ENCODE measurements around the gene CAB39L.
A peak's percentile ranks its signal among the peaks of the same experiment; 100 is the strongest.

- TF ChIP-seq, protein P1, sequence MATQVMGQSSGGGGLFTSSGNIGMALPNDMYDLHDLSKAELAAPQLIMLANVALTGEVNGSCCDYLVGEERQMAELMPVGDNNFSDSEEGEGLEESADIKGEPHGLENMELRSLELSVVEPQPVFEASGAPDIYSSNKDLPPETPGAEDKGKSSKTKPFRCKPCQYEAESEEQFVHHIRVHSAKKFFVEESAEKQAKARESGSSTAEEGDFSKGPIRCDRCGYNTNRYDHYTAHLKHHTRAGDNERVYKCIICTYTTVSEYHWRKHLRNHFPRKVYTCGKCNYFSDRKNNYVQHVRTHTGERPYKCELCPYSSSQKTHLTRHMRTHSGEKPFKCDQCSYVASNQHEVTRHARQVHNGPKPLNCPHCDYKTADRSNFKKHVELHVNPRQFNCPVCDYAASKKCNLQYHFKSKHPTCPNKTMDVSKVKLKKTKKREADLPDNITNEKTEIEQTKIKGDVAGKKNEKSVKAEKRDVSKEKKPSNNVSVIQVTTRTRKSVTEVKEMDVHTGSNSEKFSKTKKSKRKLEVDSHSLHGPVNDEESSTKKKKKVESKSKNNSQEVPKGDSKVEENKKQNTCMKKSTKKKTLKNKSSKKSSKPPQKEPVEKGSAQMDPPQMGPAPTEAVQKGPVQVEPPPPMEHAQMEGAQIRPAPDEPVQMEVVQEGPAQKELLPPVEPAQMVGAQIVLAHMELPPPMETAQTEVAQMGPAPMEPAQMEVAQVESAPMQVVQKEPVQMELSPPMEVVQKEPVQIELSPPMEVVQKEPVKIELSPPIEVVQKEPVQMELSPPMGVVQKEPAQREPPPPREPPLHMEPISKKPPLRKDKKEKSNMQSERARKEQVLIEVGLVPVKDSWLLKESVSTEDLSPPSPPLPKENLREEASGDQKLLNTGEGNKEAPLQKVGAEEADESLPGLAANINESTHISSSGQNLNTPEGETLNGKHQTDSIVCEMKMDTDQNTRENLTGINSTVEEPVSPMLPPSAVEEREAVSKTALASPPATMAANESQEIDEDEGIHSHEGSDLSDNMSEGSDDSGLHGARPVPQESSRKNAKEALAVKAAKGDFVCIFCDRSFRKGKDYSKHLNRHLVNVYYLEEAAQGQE (IDR thresholded peaks at IDR 0.05; ENCODE audit: borderline replicate concordance), result no peak
- TF ChIP-seq EZH2 (IDR thresholded peaks at IDR 0.05; ENCODE audit: borderline replicate concordance, insufficient read depth, low read length, poor library complexity, severe bottlenecking) (no peak), POLR2AphosphoS5 (IDR thresholded peaks at IDR 0.05) (no peak), EP300 (conservative IDR thresholded peaks at IDR 0.05; ENCODE audit: poor library complexity, severe bottlenecking) (no peak), RAD21 (conservative IDR thresholded peaks at IDR 0.05) (peak; percentile 84), SMC3 (conservative IDR thresholded peaks at IDR 0.05; ENCODE audit: poor library complexity) (peak; percentile 91), MXI1 (conservative IDR thresholded peaks at IDR 0.05; ENCODE audit: poor library complexity, severe bottlenecking) (no peak), TAF1 (IDR thresholded peaks at IDR 0.05; ENCODE audit: low read depth) (no peak)
- TF ChIP-seq, protein P2, sequence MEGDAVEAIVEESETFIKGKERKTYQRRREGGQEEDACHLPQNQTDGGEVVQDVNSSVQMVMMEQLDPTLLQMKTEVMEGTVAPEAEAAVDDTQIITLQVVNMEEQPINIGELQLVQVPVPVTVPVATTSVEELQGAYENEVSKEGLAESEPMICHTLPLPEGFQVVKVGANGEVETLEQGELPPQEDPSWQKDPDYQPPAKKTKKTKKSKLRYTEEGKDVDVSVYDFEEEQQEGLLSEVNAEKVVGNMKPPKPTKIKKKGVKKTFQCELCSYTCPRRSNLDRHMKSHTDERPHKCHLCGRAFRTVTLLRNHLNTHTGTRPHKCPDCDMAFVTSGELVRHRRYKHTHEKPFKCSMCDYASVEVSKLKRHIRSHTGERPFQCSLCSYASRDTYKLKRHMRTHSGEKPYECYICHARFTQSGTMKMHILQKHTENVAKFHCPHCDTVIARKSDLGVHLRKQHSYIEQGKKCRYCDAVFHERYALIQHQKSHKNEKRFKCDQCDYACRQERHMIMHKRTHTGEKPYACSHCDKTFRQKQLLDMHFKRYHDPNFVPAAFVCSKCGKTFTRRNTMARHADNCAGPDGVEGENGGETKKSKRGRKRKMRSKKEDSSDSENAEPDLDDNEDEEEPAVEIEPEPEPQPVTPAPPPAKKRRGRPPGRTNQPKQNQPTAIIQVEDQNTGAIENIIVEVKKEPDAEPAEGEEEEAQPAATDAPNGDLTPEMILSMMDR (IDR thresholded peaks at IDR 0.05; ENCODE audit: poor library complexity, severe bottlenecking), result peak; percentile 89
These were observed 142.9 kb downstream of the CAB39L start for GRCh38 chr13:49300739-49301589.
